GM19324 (cell line): ENCODE measurements around the gene MGAT5.

Experiments used
- ATAC-seq: cut with Tn5 transposase; IDR thresholded peaks from one replicate; pipeline ENCODE4 v1.9.1; 2021; ENCODE audit warnings: mild to moderate bottlenecking, moderate library complexity; ENCODE audit not compliant: unreplicated experiment, low FRiP score

MGAT5 gene

GRCh38 chr2:134325696-134326095, 71.8 kb downstream of the MGAT5 start:
- ATAC-seq = no peak

GRCh38 chr2:134327367-134327766, 73.5 kb downstream of the MGAT5 start:
- ATAC-seq = no peak

GRCh38 chr2:134331081-134331480, 77.2 kb downstream of the MGAT5 start:
- no peak for ATAC-seq

DNA sequence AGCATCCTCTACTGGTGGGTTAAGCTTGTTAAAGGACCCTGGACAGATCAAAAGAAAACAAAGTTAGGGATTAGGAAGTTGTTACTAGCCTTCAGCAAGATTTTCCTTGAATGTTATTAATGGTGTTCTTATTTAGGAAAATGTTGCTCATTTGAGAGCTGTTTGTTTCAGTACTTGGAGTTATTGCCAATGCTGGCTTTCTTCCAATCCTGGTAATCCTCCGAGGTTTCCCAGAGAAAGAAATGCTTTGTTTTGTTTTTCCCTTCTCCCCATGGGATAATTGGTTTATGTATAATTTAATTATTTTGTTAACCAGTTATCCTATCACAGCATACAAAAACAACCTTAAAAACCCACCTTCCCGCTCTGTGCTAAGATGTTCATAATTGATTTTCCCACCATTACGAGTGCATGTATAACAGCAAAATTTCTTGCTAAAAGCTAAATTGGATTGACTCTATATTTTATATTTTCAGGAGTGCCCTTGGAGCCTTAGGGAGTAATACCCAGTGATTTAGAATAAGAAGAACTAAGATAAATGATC, 79.8 kb downstream of the MGAT5 start:
- ATAC-seq = no peak

GRCh38 chr2:134334542-134335353, 80.9 kb downstream of the MGAT5 start:
- ATAC-seq = no peak

DNA sequence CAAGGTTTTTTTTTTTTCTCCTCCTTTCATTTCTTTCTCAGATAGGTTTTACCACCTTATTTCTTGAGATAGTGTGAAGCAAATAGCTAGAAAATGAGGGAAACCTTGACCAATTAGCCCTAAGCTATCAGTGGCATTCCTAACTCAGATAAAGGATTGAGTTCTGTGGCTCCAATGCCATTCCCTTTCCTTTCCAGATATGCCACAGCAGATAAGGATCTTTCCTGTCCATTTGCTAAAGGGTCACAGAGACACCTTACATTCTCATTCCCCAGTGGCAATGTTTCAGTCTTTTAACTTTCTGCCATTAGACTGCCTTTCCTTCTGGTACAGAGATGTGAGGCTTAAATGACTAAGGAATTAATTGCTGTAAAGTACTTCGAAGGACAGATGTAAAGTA, 81.7 kb downstream of the MGAT5 start:
- no peak for ATAC-seq

DNA sequence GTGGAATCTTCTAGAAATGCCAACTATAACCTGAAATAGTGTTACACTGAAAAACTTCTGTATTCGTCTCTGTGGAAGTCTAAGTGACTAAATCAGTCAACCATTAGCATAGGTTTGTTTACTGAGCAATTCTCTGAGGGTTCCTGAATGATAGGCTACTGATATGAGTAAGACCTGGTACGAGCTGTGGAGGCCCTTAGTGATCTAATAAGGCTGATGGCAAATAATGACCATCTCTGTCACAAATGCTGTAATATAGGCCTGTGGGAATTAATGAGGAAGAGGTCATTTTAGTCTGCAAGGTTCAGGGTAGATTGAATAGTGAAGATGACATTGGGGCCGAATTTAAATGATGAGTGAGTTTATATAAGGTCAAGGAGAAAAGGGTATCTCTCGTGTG, 82.5 kb downstream of the MGAT5 start:
- ATAC-seq = no peak

- ATAC-seq = no peak
These were observed 83.0 kb downstream of the MGAT5 start for GRCh38 chr2:134336921-134337320.

DNA sequence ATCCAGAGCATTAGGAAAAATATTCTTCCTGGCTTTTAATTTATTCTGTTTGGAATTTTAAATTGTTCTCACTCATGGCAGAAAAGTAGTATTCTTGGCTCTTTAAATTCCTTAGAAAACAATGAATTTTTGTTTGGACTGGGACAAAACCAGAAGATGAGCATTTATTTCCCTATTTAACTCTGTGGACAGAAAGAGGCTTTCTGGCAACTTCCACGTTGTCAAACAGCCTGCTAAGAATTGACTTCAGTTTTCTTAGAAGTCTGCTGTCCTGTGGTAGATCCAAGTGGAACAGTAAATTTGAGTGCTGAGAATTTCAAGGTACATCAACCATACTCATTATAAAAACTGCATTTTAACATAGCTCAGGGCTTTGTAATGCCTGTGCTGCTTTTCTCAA, 83.8 kb downstream of the MGAT5 start:
- ATAC-seq = no peak

GRCh38 chr2:134338208-134338607, 84.3 kb downstream of the MGAT5 start:
- ATAC-seq = no peak

GRCh38 chr2:134341476-134341875, 87.6 kb downstream of the MGAT5 start:
- no peak for ATAC-seq

GRCh38 chr2:134344954-134345697, 91.3 kb downstream of the MGAT5 start:
- ATAC-seq = no peak

GRCh38 chr2:134346141-134346540, 92.3 kb downstream of the MGAT5 start:
- no peak for ATAC-seq

GRCh38 chr2:134347756-134348155, 93.9 kb downstream of the MGAT5 start:
- ATAC-seq = no peak

GRCh38 chr2:134348239-134348638, 94.4 kb downstream of the MGAT5 start:
- no peak for ATAC-seq

DNA sequence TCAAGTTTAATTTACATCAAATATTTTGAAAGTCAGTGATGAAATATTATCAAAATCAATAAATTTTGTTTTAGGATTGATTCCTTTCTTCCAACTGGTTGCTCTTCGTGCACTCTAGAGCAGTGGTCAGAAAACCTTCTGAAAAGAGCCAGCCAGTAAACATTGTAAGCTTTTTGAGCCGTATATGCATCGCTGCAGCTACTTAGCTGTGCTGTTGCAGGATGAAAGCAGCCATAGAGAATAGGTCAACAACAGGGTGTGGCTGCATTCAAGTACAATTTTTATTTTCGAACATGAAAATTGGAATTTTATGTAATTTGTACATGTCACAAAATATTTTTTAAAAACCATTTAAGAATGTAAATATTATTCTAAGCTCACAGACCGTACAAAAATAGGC, 94.9 kb downstream of the MGAT5 start:
- ATAC-seq = no peak

DNA sequence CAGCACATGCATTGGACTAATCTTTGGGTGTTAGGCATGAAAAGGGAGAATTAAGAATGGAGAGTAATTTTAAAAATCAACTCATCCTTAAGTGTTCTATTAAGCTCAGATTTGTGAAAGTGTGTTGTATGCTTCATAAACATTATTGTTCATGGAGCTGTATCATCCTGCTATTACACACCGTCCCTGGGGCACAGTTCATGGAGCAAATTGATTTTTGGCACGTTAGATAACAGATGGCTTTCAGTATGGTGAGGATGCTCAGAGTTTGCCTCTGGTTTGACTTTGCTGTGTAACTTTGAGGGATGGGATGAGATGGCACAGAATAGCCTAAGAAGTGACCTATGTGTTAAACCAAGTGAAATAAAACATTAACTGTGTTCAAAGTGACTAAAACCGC, 97.1 kb downstream of the MGAT5 start:
- no peak for ATAC-seq

- no peak for ATAC-seq
These were observed 98.0 kb downstream of the MGAT5 start for GRCh38 chr2:134351899-134352298.

DNA sequence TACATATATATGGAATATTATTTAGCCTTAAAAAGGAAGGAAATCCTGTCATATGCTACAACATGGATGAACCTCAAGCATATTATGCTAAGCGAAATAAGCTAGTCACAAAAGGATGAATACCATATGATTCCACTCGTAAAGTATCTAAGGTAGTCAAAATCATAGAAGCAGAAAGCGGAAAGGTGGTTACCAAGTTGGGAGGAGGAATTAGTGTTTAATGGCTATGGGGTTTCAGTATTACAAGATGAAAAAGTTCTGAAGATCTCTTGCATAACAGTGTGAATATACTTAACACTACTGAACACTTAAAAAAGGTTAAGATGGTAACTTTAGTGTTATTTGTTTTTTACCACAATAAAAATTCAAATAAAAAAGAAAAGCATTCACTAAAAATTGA, 99.0 kb downstream of the MGAT5 start:
- no peak for ATAC-seq

GRCh38 chr2:134354611-134355010, 100.7 kb downstream of the MGAT5 start:
- no peak for ATAC-seq

DNA sequence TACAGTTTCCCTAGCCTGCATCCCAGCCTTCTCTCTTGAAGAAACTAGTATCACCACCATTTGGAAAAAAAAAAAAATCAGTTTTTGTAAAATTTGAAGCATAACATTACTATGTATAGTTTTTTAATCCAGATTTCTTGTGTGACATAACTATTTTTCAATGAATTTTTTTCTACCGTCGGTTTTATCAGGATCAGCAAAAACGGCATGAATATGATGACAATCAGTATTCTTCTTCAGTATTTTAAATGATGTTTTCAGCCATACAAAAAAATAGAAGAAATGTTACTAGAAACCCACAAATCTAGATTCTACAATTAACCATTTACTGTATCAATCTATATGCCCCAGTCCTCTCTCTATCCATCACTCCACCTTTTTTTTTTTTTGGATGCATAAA, 103.9 kb downstream of the MGAT5 start:
- ATAC-seq = no peak
